HG03196 (cell line): ENCODE data around the gene SLC66A3.
"Not testable (repeated sequence)": the region's sequence is repeated elsewhere in the genome, so short reads cannot be mapped to it uniquely, and the experiment has no call there.

Experiments
- ATAC-seq: cut with Tn5 transposase; IDR thresholded peaks from one replicate; pipeline ENCODE4 v1.9.1; 2021; ENCODE audit not compliant: unreplicated experiment

The SLC66A3 gene

DNA sequence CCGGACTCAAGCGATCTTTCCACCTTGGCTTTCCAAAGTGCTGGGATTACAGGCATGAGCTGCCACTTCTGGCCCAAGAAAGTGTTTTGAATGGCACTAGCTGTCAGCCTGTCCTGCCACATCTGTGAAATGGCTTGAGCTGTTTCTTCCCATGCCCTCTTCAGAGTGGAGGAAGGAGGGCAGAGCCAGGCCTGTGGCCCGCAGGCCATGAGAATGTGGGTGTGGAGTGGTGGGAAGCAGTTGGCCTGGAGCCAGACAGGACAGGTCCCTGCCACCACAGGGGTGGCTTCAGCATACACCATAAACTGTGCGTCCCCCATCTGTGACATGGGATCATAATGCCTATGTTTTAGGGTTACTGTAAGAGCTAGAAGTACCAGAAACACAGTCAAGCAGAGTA lies 6.5 kb downstream of the SLC66A3 start:
- no peak for ATAC-seq

DNA sequence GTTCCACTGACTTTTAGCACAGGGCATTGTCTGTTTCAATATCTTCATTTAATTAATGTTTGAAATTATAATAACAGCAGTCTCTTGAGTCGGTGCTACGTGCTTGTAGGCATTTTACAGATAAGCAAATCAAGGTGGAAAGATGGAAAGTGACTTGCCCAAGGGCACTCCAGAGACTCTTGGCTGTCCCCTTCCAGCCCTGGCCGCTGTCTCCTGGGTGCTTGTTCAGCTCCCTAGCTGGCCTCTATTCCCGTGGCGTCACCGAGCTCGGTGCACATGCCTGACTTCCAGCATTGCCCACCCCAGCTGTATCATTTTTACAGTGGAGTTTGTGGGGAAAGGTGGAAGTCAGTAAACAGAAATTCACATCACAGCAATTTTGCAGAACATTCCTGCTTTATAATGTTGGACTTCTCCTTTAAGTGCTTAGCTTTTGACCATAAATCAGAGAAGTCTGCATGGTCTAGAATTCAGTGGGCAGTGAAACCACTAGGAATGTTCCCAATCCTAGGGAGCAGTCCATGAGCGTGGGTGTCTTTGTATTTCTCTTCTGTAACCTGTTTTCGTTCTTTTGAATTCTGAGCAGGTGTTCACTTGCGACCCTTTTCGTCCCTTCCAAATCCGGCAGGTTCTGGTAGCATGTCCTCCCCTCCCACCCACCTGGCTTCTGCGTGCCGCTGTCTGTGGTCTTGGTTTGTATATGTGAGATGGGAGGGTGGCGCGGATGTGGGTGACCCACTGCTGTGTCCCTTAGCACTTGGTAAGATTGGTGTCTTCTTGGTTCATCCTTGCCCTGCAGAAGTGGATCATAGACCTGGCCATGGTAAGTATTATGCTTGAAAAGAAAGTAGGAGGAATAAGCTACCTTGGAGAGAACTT lies 8.4 kb downstream of the SLC66A3 start:
- no peak for ATAC-seq

DNA sequence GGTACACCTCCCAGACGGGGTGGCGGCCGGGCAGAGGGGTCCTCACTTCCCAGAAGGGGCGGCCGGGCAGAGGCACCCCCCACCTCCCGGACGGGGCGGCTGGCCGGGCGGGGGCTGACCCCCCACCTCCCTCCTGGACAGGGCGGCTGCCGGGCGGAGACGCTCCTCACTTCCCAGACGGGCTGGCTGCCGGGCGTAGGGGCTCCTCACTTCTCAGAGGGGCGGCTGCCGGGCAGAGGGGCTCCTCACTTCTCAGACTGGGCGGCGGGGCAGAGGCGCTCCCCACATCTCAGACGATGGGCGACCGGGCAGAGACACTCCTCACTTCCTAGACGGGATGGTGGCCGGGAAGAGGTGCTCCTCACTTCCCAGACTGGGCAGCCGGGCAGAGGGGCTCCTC lies 9.8 kb downstream of the SLC66A3 start:
- not testable (repeated sequence) for ATAC-seq

DNA sequence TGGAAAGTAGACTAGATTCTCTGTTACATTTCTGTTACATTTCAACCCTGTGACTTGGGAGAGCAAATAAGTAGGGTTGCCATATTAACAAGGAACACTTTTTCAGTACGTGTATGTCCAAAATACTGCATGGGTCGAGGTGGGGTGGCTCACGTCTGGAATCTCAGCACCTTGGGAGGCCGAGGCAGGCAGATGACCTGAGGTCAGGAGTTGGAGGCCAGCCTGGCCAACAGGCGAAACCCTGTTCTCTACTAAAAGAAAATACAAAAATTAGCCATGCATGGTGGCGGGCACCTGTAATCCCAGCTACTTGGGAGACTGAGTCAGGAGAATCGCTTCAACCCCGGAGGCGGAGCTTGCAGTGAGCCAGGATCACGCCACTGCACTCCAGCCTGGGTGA lies 11.2 kb downstream of the SLC66A3 start:
- ATAC-seq: no peak

DNA sequence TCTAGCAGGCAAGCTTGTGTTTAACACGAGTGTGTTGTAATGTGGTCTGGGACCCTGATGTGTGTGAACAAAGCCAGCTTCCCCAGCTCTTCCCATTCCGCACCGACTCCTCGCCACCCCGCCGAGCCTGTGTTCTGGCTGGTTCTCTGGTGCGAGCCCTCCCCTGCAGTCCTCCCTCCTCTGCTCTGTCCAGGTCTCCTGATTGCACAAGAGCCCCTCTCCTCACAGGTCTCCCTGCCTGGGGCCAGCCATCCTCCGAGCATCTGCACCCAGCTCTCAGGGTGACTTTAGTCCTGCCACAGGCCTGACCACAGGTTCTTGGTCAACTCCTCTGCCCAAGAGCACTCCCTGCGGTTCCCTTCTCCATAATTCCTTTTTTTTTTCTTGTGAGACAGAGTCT lies 13.2 kb downstream of the SLC66A3 start:
- no peak for ATAC-seq

DNA sequence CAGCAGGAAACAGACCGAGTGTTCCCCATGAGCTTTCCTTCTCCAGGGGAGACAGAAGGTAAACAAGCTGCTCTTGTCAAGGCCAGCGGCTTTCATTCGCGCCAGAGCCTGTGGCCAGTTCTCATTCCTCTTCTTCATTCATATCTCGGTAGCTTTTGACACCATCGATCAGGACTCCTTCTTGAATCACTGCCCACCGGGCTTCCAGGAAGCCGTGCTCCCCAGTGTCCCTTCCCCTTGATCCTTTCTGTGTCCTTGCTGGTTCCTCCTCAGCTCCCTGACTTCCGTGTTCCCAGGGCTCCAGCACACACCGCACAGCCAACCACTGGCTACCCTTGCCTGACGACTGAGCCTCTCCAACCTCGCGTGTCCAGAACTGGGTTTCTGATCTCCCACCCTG lies 14.1 kb downstream of the SLC66A3 start:
- ATAC-seq: no peak

DNA sequence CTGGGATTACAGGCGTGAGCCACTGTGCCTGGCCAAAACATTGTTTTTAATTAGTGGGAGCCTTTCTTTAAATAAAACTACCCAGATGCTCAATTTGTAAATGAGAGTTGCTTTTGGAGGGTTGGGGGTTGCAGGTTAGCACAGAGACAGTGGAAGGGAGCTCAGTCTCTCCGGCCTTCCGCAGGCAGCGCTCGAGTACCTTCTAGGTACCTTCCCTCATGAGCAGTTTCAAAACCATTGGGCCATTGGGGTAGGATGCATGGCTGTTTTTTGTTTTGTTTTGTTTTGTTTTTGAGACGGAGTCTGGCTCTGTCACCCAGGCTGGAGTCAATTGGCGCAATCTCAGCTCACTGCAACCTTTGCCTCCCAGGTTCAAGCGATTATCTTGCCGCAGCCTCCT lies 19.0 kb downstream of the SLC66A3 start:
- no peak for ATAC-seq

DNA sequence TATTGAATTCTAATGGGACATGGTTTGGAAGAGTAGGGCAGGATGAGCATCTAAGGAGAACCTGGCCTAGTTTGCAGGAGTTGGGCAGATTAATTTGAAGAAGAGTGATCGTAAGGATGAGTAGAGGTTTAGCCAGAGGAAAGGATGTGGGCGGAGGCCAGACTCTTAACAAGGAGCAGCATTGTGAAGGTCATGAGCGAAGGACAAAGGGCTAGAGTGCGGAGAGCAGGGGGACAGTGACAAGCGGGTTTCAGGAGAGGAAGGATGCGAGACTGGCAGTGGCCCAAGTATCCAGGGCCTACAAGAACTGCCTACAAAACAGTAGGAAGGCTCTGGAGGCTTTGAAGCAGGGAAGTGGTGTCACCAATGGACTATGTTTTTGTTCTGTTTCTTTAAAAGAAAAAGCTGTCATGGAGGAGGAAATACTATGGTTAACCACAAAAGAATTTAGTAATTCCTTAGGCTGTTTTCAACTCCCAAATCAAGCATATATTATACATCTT lies 20.1 kb downstream of the SLC66A3 start:
- no peak for ATAC-seq

DNA sequence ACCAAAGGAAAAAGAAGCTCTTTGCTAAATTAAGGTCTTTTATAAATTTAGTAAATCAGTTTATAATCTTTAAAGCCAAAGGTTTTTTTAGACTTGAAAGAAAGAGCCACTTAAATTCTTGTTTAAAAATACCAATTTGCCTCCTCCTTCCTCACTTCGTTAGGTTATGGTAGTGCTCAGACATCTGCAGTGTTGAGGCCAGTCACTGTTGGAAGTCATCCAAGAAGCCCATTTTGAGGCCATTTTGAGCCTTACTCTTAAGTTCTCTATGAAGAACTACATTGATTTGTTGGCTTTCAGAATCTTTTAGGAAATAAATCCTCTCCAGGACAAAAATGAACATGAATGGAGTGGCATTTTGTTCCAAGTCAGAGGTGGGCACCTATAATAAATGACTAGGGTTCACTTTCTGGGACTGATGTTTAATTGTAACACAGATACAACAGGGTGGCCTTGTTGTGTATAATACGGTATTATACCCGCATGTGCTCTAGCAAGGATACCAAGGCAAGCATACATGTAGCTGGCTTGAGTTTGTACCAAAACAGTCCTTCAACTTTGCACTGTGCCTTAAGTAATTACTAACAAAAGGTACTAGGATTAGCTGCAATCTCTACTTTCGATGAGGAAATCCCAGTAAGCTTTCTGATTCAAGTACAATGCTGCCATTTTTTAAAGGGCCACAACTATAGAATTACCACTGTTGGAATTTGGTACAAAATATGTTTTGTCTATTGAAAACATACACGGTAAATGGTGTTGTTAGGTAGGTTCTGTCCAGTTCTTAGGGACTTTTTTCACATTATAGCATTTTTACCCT lies 22.8 kb downstream of the SLC66A3 start:
- no peak for ATAC-seq

DNA sequence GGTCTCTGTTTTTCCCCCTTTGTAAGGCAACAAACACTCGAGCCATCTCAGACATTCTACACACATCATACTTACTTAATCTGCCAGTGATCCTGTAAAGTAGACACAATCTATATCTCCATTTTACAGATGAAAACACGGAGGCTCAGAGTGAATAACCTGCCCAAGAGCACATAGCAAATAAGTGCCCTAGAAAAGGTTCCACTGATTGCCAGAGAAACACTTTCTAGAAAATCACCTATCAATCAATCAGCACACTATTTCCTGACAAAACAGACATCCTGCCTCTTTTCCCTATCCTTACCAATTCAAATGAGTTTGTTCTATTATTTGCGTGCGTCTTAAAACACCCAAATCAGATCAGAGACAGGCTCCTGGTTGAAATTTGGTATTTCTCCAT lies 23.9 kb downstream of the SLC66A3 start:
- no peak for ATAC-seq

DNA sequence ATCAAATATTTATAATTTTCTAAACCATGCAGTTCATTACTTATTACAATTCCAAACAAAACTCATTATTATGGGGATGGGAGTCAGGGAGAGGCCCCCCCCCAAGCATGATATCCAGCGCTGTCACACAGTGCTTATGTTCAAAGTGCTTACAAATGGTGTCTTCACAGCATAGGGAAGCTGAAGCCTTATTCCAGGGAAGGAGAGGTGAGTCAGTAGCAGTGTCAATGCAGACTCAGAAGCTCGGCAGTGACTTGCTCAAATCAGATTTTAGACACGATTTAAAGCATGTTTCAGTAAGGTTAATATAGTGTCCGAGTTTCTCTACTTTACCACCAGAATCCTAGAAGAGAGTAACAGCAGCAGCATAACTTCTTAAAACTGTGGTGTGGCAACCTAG lies 24.6 kb downstream of the SLC66A3 start:
- no peak for ATAC-seq

DNA sequence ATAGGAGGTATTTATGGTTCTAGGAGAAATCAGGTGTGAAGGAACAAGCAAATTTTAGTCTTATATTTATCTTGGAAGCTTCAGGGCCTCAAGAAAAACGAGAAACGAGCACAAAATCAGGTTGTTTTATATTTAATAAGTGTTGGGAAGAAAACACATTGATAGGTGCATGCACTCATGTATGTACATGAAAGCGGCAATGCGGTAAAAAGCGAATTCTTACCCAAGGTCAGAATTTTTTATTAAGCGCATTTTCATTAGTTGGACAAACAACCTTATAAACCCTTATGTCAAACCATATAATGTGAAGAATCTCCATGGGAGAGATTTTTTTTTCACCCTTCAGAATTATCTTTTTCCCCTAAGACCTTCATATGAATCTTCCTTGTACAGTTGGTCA lies 25.4 kb downstream of the SLC66A3 start:
- ATAC-seq: no peak

DNA sequence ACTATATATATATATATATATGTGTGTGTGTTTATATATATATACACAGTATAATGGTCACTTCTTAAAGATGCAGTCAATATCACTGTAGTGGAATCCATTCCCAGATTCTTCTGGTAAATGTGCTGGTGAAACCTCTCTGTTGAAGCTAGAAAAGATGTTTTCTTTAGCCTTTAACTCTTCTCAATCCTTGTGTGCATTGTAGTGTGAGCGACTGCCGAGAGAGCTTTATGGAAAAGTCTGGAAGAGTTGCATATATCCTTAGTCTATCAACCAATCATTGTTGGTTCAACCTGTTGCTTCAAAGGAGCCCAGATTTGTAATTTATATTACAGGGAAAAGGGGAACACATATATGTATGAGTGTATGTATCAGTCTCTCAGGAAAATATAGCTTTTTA lies 27.7 kb downstream of the SLC66A3 start:
- no peak for ATAC-seq

DNA sequence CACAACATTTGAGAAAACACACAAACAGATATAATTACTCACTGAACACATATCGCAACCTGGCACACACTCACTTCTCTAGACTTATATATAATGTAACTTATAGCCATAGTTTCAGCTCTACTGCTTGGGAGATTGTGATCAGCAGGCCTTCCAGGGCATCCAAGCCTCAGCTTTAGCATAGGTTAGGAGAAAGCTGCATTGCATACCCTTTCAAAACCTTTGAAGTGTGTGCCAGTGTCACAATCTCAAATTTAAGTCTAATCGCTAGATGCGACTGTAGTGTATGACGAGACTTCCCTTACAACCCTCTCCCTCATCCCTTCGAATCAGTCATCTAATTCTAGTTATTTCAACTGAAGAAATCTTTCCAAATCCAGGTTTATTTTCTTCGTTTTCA lies 30.9 kb downstream of the SLC66A3 start:
- no peak for ATAC-seq

DNA sequence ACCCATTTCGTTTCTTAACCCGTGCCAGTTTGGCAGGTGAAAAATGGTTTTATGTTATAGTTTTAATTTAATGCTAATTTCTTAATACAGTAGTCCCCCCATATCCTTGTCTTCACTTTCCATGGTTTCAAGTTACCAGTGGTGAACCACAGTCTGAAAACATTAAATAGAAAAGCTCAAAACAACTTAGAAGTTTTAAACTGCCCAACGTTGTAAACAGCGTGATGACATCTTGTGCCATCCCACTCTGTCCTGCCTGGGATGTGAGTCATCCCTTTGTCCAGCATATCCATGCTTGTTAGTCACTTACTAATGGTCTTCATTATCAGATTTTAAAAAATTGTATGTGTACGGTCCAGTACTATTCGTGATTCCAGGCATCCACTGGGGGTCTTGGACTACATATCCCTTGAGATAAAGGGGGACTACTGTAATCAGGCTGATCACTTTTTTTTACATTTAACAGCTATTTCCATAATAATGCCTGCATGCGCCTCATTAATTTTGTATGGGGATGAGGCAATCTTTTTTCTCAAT lies 31.9 kb downstream of the SLC66A3 start:
- ATAC-seq: no peak

DNA sequence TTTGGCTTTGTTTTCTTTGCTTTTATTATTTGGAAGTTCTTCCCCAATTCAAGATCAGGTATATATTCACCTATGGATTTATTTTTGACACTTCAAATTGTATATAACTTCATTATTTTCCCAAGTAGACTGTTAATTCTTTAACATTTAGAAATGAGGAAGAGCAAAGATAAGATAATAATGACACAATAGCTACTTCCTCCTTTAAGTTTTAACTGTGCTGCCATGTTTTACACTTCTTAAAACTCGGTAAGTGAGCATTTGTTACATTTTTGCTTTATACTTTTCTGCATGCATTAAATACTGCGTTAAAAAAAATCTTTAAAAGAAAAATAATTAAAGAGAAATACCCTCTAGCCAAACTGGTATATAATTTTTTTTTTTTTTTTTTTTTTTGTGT lies 32.5 kb downstream of the SLC66A3 start:
- no peak for ATAC-seq

DNA sequence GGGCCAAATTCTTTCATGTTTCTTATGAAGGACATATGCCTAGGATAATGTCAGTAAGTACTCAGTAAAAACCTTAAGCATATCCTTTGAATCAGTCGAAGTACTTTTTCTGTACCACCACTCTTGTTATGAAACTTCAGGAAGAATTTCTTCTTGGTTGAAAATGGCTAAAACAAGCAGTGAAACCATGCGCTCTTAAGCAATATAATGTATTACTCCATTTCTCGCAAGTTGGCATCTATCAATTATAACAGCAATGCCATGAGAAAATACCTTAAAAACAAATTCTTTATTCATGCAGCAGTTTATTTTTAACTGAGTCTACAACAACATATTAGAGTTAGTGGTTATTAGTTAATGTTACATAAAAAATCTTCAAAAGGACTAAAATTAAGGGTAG lies 41.0 kb downstream of the SLC66A3 start:
- no peak for ATAC-seq

DNA sequence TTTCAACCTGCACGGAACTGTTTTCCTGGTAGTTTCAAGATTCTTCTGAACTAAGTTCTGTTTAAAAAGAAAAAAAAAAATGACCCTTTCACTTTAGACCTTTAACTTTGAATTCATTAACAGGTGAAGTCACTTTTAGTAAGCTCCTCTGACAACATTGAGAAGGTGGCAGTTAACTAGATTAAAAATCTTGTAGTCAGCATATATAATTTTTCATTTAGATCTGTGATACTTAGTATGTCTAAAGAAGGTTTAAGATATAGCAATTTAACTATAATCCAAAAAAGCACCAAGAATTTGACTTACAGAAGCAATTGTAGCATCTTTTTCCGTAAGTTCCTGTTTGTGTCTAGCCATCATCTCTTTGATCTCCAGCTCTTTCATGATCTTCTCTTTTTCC lies 45.4 kb downstream of the SLC66A3 start:
- no peak for ATAC-seq

DNA sequence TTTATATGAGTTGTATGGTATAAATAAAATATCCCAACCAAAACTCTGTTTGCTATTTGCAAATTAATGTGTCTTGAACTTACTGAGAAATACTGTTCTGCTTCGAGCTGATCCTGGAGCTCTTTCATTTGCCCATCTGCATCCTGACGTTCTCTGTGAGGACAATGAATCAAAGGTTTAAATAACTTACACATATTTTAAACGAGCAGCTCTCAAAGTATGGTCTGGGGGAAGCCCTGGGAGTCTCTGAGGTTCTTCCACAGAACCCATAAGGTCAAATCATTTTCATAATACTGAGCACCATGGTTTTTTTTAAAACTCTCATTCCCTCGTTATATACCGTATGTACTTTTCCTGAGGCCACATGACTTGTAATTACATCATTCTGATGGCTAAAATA lies 46.7 kb downstream of the SLC66A3 start:
- ATAC-seq: no peak

DNA sequence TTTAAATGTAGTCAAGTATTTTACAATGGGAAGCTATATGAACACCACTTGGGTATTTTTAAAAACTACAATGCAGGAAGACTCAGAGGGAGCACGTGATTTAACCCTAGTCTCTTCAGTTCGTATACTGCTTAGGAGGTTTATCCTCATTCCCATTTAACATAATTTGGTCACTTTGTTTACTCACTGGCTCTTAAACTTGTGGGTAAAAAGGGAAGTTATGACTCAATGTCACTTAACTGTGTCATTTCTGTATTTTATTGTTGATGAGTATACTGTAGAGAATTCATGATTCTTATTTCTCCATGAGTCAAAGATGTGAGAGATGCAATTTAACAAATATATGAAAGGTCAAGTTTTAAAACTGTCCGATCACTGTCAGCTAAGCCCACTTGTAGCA lies 48.2 kb downstream of the SLC66A3 start:
- ATAC-seq: peak; percentile 70

DNA sequence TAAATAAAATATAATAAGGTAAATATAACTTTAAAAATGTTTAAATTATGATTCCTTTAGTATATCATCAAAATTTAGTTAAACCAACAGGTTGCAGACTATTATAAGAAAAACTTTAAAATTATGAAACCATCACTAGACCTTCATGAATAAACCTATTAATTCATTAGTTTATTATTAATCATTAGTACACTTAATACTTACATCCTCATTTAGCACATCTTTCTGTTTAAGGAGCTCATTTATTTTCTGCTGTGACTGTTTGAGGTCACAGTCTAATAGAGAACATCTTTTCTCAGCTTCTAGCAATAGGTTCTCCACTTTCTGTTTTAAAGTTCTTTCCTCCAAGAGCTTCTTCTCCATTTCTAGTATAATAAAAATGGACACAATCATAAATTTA lies 52.8 kb downstream of the SLC66A3 start:
- no peak for ATAC-seq

DNA sequence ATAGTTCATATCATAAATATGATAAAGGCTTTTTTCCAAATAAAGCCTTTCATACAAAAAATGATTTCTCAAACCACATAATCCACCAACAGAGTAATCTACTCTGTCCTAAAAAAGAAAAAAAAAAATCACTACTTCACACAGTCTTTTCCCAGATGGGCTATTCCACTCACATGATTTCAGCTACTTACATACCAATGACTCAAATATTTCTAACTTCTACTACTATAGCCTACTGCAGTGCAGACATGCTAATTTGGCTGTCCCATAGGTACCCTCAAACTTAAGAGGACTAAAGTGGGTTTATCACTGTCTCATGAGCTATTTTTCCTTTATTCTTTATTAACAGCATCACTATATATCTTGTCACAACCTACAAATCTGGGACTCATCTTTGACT lies 57.4 kb downstream of the SLC66A3 start:
- ATAC-seq: no peak
